Panc1 (cell line): ENCODE data around the gene AFG3L2. TPM values are rescaled to one million over a fixed set of nuclear protein-coding genes. Genes with fewer than 3 reads are reported as not detected.

Experiments
- ATAC-seq: fragments of 200-7000 bp; cut with Tn5 transposase; 2 replicates; pipeline ENCODE4 v1.9.1; 2020; ENCODE audit warnings: mild to moderate bottlenecking, moderate library complexity
- BruUV-seq: library from RNA; stranded (reverse); fragments of 400-500 nt; replicated peaks from 2 replicates; lab custom pipeline; 2021; lab: Mats Ljungman, UMichigan
- CTCF ChIA-PET: fragments of 300-600 bp; sonication (Branson Sonifier 250); formaldehyde crosslinking; loops from one replicate; lab custom pipeline; 2022; ENCODE audit warnings: antibody characterized with exemption; lab: Charles Lee
- POLR2A ChIA-PET: fragments of 300-600 bp; sonication (Branson Sonifier 250); formaldehyde crosslinking; loops from one replicate; lab custom pipeline; 2022; ENCODE audit warnings: antibody characterized with exemption; lab: Charles Lee
- DNase-seq: peaks from one replicate; pipeline ENCODE4 v3.0.0-alpha.2; 2010; ENCODE audit warnings: low read depth, low spot score
- H3K27ac ChIP-seq: 2 replicates; pipeline ENCODE4 v1.5.1; 2011; ENCODE audit warnings: mild to moderate bottlenecking, low read length, inconsistent platforms
- H3K27me3 ChIP-seq: fragments of 200-500 bp; sonication (Bioruptor generic); 2 replicates; pipeline ENCODE4 v1.6.0; 2014; ENCODE audit warnings: low read length, inconsistent platforms; ENCODE audit not compliant: control insufficient read depth, insufficient read depth
- H3K36me3 ChIP-seq: fragments of 200-500 bp; sonication (Bioruptor generic); 2 replicates; pipeline ENCODE4 v1.5.1; 2014; ENCODE audit warnings: inconsistent platforms, mild to moderate bottlenecking, low read length, moderate library complexity; ENCODE audit not compliant: control insufficient read depth, insufficient read depth
- H3K4me1 ChIP-seq: 2 replicates; pipeline ENCODE4 v1.5.1; 2011; ENCODE audit warnings: inconsistent platforms, mild to moderate bottlenecking, low read length, moderate library complexity; ENCODE audit not compliant: control insufficient read depth, insufficient read depth
- H3K4me3 ChIP-seq, 2 experiments: 2 replicates each; pipeline ENCODE4 v1.5.1; 2011 to 2012; ENCODE audit warnings: low read depth in 2 of 2, low read length in 2 of 2, mild to moderate bottlenecking in 2 of 2, inconsistent platforms in 1 of 2, moderate library complexity in 1 of 2
- H3K9me3 ChIP-seq: fragments of 200-500 bp; sonication (Bioruptor generic); 2 replicates; pipeline ENCODE4 v1.5.1; 2014; ENCODE audit warnings: low read depth, mild to moderate bottlenecking, inconsistent platforms, low read length, moderate library complexity; ENCODE audit not compliant: control insufficient read depth, insufficient read depth
- POLR2AphosphoS5 ChIP-seq: IDR thresholded peaks from 2 replicates; pipeline ENCODE4 v1.6.1; 2012; ENCODE audit warnings: mild to moderate bottlenecking, low read depth, low read length, moderate library complexity
- REST ChIP-seq, 2 experiments: IDR thresholded peaks; 2 replicates each; pipeline ENCODE4 v1.6.1; 2011 to 2012; ENCODE audit warnings: low read depth in 2 of 2, control low read depth in 1 of 2, low read length in 1 of 2, mild to moderate bottlenecking in 1 of 2, moderate library complexity in 1 of 2; ENCODE audit not compliant: insufficient read depth in 1 of 2
- SIN3A ChIP-seq: IDR thresholded peaks from 2 replicates; pipeline ENCODE4 v1.6.1; 2012; ENCODE audit warnings: low read depth, mild to moderate bottlenecking, low read length, moderate library complexity, borderline replicate concordance; ENCODE audit not compliant: insufficient read depth
- TCF7L2 ChIP-seq: IDR thresholded peaks from 2 replicates; pipeline ENCODE4 v1.6.1; 2011; ENCODE audit warnings: mild to moderate bottlenecking, low read depth, low read length, inconsistent platforms
- in situ Hi-C: cut with HindIII; loops from 2 replicates; pipeline ENCODE4 v1.10.0; 2016; ENCODE audit warnings: low sequenced_read_pairs, low pct_unique_long_range_greater_than_20kb
- intact Hi-C: fragments of 100-400 bp; cut with micrococcal nuclease; formaldehyde crosslinking; loops from one replicate; pipeline ENCODE4 v1.10.0; 2022; ENCODE audit not compliant: unreplicated experiment
- total RNA-seq: library from RNA; stranded (reverse); gene quantifications from one replicate; pipeline ENCODE4 v1.2.1, GENCODE V29; 2021; ENCODE audit not compliant: unreplicated experiment
- TF ChIP-seq, protein P1 (sequence below): fragments of 450-650 bp; IDR thresholded peaks from 2 replicates; pipeline ENCODE4 v1.5.1; 2017; ENCODE audit warnings: mild to moderate bottlenecking

The AFG3L2 gene
- total RNA-seq, 1 experiment from 2014 or later, result 58.0 TPM

GRCh38 chr18:12287684-12288402 lies 89.2 kb downstream of the AFG3L2 start:
- Histone ChIP-seq H3K27me3 (no peaks in the 10 kb centered on the region), H3K4me3 (peak overlapping the region; percentile 51 to 66), H3K4me1 (peaks cover 5% of the 10 kb centered on the region; the same call in 1 of the 2 replicates), H3K36me3 (no peaks in the 10 kb centered on the region), H3K9me3 (no peaks in the 10 kb centered on the region), H3K27ac (no peak overlapping the region)
- ChIA-PET CTCF (interaction anchor here (0.7 to 1.2 kb wide), 2 partner anchors 9 to 40 kb away, joined by 3 read pairs; no protein-coding TSS in a partner anchor), POLR2A (no interaction called here)
- TF ChIP-seq REST (IDR thresholded peaks at IDR 0.05; ENCODE audit: insufficient read depth in 1 of 2, low read depth in 2 of 2, low read length in 1 of 2) (no peak), SIN3A (no peak), TCF7L2 (no peak), POLR2AphosphoS5 (no peak)
- TF ChIP-seq, protein P1, sequence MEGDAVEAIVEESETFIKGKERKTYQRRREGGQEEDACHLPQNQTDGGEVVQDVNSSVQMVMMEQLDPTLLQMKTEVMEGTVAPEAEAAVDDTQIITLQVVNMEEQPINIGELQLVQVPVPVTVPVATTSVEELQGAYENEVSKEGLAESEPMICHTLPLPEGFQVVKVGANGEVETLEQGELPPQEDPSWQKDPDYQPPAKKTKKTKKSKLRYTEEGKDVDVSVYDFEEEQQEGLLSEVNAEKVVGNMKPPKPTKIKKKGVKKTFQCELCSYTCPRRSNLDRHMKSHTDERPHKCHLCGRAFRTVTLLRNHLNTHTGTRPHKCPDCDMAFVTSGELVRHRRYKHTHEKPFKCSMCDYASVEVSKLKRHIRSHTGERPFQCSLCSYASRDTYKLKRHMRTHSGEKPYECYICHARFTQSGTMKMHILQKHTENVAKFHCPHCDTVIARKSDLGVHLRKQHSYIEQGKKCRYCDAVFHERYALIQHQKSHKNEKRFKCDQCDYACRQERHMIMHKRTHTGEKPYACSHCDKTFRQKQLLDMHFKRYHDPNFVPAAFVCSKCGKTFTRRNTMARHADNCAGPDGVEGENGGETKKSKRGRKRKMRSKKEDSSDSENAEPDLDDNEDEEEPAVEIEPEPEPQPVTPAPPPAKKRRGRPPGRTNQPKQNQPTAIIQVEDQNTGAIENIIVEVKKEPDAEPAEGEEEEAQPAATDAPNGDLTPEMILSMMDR, result no peak
- DNase-seq, result no peak
- intact Hi-C loops (no loop called here), in situ Hi-C loops (no loop called here)
- ATAC-seq, result peak; percentile 81
- BruUV-seq, result no TSS peak

DNA sequence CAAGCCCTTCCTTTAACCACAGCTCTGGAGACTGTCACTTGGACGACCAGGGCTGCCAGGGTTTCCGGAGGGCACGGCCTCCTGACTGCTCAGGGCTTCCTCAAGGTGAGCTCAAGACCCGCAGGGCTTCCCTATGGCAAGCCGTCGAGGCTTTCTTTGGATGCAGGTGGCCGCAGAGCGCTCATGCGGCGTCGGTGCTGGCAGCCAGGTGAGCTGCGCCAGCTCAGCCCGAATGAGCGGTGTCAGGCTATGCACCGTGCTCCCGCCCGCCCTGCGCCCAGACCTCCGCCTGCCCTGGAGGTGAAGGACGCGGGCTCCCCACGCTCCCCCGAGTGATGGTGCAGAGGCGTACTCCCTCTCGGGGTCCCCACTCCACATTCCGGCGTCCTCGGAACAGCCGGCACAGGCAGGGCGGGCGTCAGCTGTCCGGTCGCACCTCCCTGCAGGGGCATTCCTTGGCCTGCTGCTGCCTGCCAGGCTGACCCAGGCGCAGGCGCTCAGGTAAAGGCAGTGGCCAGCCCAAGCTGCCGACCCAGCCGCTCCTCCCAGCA lies 89.8 kb downstream of the AFG3L2 start:
- Histone ChIP-seq H3K36me3 (no peaks in the 10 kb centered on the region), H3K27me3 (no peaks in the 10 kb centered on the region), H3K27ac (no peak overlapping the region), H3K4me1 (peaks cover 5% of the 10 kb centered on the region; the same call in 1 of the 2 replicates), H3K4me3 (peak overlapping the region; percentile 51 to 66), H3K9me3 (no peaks in the 10 kb centered on the region)
- in situ Hi-C loops (no loop called here), intact Hi-C loops (no loop called here)
- ATAC-seq (peak; percentile 40), DNase-seq (no peak)
- CTCF ChIA-PET, result interaction anchor here (0.7 to 1.2 kb wide), 2 partner anchors 41 to 183 kb away, joined by 3 read pairs; no protein-coding TSS in a partner anchor
- BruUV-seq, result no TSS peak
- POLR2A ChIA-PET, result no interaction called here
- TF ChIP-seq TCF7L2 (no peak), POLR2AphosphoS5 (no peak), REST (IDR thresholded peaks at IDR 0.05; ENCODE audit: insufficient read depth in 1 of 2, low read depth in 2 of 2, low read length in 1 of 2) (no peak), SIN3A (no peak)
- TF ChIP-seq, protein P1, result no peak
